ENCODE results near the gene UNC119.

Gene UNC119

DNA sequence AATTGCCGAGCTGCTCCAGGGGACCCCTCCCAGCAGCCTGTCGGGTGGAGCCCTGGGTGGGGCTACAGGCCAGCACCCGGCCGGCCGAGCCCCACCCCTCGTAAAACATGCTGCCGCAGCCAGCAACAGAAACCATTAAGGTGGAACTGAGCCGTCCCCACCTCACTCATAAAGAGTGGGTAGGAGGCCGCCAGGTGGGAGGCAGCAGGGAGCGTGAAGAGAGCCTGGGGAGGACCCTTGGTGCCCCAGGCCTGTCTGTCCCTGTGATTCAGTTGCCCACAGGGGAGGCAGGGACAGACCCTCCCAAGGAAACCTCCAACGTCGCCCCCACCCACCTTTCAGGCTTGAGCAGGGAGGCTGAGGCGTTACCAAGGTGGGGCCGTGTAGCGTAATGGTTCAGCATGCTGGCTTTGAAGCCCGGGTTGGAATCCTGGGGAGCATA lies 37.8 kb downstream of the UNC119 start:
- H3K9me3 Mint-ChIP-seq = peaks cover 7% of the 10 kb centered on the region
- H3K27me3 Mint-ChIP-seq = peaks cover 56% of the 10 kb centered on the region
- H3K4me3 Mint-ChIP-seq = no peak overlapping the region
- no peaks in the 10 kb centered on the region for H3K36me3 Mint-ChIP-seq
- CTCF ChIA-PET = no interaction called here
- DNase-seq = no peak
- no peak overlapping the region for H3K27ac Mint-ChIP-seq
- no peaks in the 10 kb centered on the region for H3K4me1 Mint-ChIP-seq

DNA sequence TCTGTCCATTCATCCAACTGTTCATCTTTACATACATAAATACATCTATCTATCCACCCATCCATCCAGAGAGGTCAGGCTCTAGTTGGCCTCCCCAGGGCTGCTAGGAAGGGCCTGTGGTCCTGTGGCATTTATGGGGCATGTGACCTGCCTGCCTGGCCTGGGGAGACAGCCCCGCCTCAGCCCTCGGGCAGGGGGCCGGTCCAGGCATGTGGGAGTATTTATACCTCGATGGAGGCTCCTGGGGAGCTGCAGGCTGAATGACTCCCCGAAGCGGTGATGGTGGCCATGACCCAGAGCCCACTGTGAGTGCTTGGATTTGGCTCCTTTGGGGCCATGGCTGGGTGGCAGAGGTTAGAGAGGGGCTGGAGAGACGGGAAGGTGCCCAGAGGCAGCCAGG lies 38.9 kb downstream of the UNC119 start:
- no peak for DNase-seq
- Mint-ChIP-seq H3K36me3 (no peaks in the 10 kb centered on the region), H3K27ac (no peak overlapping the region), H3K4me1 (no peaks in the 10 kb centered on the region), H3K9me3 (peaks cover 7% of the 10 kb centered on the region), H3K4me3 (no peak overlapping the region), H3K27me3 (peaks cover 56% of the 10 kb centered on the region)
- CTCF ChIA-PET = interaction anchor here (1.0 kb wide), 1 partner anchor 11 kb away, joined by 3 read pairs; no protein-coding TSS in a partner anchor

DNA sequence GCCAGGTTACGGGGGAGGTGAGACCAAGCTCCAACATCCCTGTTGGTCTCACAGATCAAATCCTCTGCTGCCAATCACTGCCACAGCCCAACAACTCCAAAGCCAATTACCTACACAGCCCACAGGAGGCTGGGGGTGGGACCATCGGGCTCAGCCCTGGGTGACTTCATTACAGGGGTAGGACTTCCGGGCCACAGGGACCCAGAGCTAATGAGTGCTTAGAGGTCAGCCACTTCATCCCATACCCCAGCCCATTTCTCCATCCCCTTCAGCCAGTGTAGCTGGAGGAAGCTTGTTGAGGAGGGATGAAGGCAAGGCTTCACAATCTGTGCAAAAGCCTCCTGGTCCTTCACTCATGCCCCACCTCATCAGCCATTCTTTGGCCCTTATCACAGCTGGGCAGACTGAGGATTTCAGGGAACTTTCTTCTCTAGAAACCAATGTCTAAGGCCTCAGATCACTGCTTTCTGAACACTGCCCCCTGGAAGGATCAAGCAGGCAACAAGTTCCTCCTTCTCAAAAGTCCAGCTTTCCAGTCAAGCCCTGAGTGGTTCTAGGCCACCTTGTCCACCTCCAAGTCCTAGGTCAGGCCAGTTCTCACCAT lies 40.5 kb downstream of the UNC119 start:
- Mint-ChIP-seq H3K9me3 (peaks cover 7% of the 10 kb centered on the region), H3K27ac (no peak overlapping the region), H3K27me3 (peaks cover 56% of the 10 kb centered on the region), H3K4me1 (no peaks in the 10 kb centered on the region), H3K36me3 (no peaks in the 10 kb centered on the region), H3K4me3 (no peak overlapping the region)
- CTCF ChIA-PET = interaction anchor here (0.8 kb wide), 1 partner anchor 28 kb away, joined by 3 read pairs; no protein-coding TSS in a partner anchor
- DNase-seq = no peak

DNA sequence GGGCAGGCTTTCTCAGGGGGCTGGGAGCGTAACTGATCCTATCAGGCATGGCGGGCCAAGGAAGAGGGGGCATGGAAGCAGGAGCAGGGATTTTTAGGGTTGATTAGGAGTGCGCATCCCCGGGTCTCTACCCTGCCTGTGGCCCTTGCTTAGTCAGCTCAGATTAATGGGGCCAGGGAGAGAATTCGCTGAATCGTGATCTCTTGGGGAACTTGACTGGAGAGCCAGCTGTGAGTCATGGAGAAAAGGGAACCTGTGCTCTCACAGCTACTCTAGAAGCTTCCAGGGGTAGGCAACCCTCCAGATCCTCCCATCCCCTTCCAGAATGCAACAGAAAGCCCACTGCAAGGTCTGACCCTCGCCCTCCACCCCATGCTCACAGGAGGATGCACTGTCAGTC lies 42.6 kb downstream of the UNC119 start:
- CTCF ChIA-PET = no interaction called here
- H3K27me3 Mint-ChIP-seq = peaks cover 59% of the 10 kb centered on the region
- H3K36me3 Mint-ChIP-seq = no peaks in the 10 kb centered on the region
- no peak for DNase-seq
- no peak overlapping the region for H3K4me3 Mint-ChIP-seq
- H3K9me3 Mint-ChIP-seq = no peaks in the 10 kb centered on the region
- H3K27ac Mint-ChIP-seq = no peak overlapping the region
- H3K4me1 Mint-ChIP-seq = no peaks in the 10 kb centered on the region

DNA sequence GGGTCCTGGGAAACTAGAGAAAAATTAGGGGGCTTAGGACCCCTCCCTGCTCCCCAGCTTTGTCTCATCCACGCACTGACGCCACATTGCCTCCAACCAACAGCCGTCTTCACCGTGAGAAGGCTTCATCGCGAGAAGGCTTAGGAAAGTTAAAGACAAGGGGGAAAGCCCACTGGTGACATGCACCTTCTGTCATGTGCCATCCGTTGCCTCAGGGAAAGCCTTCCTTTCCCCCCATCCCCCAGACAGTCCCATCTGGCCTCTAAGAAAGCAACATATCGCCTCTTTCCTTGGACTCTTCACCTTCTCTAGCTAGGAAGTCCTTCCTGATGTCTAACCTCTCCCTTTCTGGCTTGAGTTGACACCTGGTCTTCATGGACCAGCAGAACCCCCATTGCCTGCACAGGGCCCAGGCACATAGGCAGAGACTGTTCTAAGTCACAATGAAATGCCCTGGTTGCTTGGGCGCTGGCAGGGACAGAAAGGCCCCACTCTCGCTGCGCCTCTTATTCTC lies 44.2 kb downstream of the UNC119 start:
- H3K4me3 Mint-ChIP-seq = no peak overlapping the region
- H3K27me3 Mint-ChIP-seq = peaks cover 58% of the 10 kb centered on the region
- H3K27ac Mint-ChIP-seq = no peak overlapping the region
- no peaks in the 10 kb centered on the region for H3K4me1 Mint-ChIP-seq
- CTCF ChIA-PET = no interaction called here
- no peaks in the 10 kb centered on the region for H3K9me3 Mint-ChIP-seq
- H3K36me3 Mint-ChIP-seq = no peaks in the 10 kb centered on the region
- DNase-seq = no peak

DNA sequence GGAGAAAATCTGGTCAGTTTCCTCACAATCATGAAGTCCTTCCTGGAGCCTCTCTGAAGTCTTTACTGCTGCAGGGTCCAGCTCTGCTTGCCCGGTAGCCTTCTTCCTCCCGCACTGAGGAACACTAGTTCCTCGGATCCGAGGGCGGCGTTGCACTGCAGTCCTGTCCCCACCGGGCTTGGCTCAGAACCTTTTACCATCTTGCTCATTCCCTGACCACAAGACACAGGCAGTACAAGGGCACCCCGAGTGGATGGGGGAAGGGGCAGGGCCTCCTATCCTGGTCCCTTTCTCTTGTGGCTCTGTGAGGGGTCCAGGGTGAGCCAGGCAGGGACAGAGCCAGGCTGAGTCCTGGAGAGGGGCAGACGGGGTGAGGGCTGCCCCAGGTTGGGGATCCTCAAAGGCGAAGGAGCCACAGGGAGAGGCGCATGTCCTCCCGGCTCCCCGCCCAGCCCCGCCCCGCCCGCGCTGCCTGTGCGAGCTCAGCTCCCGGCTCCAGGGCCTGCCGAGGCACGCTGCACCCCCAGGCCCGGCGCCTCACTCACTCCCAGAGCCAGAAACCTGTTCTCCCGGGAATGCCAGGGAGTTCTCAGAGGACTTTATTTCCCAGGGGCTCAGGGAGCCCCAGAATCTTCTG lies 44.7 kb downstream of the UNC119 start:
- H3K4me3 Mint-ChIP-seq = no peak overlapping the region
- H3K36me3 Mint-ChIP-seq = no peaks in the 10 kb centered on the region
- no peaks in the 10 kb centered on the region for H3K9me3 Mint-ChIP-seq
- DNase-seq = no peak
- CTCF ChIA-PET = no interaction called here
- H3K27ac Mint-ChIP-seq = no peak overlapping the region
- H3K4me1 Mint-ChIP-seq = no peaks in the 10 kb centered on the region
- peaks cover 59% of the 10 kb centered on the region for H3K27me3 Mint-ChIP-seq

DNA sequence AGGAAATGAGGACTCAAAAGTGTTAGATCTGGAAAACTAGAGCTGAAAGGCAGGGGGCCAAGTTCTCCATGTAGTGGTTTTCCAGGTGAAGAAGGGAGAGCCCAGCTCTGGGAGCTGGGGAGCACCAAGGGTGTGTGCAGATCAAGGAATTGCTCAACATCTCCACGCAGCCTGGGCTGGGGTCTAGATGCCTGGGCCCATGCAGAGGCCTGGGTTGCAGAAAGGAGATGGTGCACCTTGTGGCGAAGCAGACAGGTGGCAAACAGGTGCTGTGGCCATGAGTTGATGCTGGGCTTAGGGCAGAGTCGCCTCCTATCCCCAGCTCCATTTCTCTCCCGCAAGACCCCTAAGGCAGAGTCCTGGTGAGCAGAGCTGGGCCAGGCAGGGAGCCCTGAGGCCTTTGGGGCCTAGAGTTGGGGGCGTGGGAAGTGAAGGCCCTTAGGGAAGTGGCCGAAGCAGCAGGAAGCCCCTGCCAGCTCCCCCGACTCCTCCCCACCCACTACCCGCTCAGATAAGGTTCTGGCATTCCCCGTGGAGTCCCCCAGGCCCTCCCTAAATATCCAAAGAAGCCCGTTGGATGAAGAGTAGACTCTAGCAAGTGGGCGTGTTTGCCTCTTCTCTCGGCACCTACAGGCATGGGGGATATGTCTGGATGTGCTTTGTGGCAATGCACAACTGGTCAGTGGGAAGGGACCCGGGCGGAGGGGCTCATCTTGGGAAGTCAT lies 45.5 kb downstream of the UNC119 start:
- H3K27ac Mint-ChIP-seq = no peak overlapping the region
- no peaks in the 10 kb centered on the region for H3K36me3 Mint-ChIP-seq
- no peaks in the 10 kb centered on the region for H3K9me3 Mint-ChIP-seq
- CTCF ChIA-PET = interaction anchor here (1.4 kb wide), 1 partner anchor 42 kb away, joined by 7 read pairs; no protein-coding TSS in a partner anchor
- DNase-seq = no peak
- no peaks in the 10 kb centered on the region for H3K4me1 Mint-ChIP-seq
- peaks cover 51% of the 10 kb centered on the region for H3K27me3 Mint-ChIP-seq
- no peak overlapping the region for H3K4me3 Mint-ChIP-seq

DNA sequence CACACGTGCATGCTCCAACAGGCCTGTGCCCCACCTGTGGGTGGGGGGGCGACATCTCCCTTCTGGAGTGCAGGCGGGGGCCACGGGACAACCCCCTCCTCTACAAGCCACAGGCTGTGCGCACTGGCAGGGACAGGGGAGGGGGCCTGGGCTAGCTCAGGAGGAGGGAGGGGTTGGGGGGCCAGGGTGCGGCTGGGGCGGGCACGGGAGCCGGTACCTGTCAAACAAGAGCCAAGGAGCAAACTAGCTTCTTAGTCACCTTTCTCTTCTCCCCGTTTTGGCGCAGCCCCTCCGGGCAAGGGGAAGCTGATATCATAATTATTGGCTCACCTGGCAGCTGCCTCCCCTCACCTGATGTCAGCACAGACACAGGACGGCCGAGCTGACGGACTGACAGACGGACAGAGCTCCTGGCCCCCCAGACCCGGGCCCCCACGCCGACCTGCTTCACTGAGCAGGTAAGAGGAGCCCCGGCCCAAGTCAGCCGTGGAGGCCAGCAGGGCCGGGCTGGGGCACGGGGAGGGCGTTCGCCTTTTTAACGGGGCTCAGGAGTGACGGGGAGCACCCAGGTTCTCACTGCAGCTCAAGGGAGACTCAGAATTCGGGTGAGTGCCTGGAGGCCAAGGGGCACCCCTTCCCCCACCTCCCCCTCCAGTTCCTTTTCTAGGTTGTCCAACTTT lies 46.3 kb downstream of the UNC119 start, which contains the start of gene FOXN1:
TSS of gene FOXN1 (plus strand) at position 363 of the 680 bp plus-strand sequence. CDS start 17,622 bp downstream, outside the sequence.
- no peak within 1 kb of the TSS for H3K27ac Mint-ChIP-seq
- H3K9me3 Mint-ChIP-seq = no peaks in the 10 kb centered on the region
- peaks cover 57% of the 10 kb centered on the region for H3K27me3 Mint-ChIP-seq
- no peaks in the 10 kb centered on the region for H3K36me3 Mint-ChIP-seq
- H3K4me1 Mint-ChIP-seq = no peaks in the 10 kb centered on the region
- DNase-seq = no peak
- no peak within 1 kb of the TSS for H3K4me3 Mint-ChIP-seq
- CTCF ChIA-PET = interaction anchor here (1.4 kb wide), 1 partner anchor 42 kb away, joined by 7 read pairs; no protein-coding TSS in a partner anchor

DNA sequence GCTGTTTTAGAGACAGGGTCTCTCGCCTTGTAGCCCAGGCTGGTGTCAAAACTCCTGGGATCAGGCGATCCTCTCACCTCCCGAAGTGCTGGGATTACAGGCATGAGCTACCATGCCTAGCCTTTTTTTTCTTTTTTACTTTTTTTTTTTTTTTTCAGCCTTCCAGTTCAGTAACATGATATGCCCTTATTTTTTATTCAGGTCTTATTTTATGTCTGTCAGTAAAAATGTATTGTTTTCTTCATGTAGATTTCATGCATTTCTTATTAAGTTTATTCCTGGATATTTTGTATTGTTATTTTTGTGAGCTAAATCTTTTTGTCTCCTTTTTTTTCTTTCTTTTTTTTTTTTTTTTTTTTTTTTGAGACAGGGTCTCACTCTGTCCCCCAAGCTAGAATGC lies 49.0 kb downstream of the UNC119 start:
- H3K4me1 Mint-ChIP-seq = no peaks in the 10 kb centered on the region
- CTCF ChIA-PET = interaction anchor here (0.6 kb wide), 1 partner anchor 40 kb away, joined by 4 read pairs; no protein-coding TSS in a partner anchor

DNA sequence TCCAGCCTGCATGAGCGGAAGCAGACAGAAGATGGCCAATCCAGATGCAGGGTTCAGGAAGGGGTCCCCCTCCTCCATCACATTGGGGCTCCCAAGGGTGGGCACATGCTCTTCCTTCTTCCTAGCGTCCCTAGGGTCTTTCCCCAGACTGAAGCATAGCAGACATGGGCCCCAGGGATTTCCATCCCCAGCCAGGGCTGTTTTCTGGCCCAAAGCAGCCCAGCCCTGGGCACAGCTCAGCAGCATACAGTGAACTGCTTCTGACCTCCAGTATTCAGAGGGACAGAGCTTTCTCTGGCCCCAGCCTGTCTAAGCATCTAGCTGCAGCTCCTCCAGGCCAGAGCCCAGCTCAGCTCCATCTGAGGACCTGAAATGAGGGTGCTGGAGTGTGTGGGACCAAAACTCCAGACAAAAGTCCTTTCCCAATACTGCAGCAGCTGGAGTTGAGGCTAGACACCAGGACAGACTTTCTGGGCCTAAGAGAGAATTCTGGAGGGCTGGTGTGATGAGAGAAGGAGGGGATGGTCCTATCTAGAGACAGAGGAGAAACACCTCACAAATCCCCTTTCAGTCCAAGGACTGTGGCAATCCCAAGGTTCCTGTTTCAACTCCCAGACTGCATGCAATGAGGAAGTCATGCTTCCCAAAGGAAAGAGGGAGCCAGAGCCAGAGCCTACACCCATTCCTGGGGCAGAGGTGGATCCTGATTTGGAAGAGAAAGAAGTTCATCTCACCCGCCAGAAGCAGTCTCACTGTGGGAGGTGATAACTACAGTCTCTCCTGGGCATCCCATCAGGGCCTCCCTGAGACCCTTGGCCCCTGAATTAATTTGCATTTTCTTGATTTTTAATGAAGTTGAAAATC lies 50.8 kb downstream of the UNC119 start:
- no peak overlapping the region for H3K27ac Mint-ChIP-seq
- no peaks in the 10 kb centered on the region for H3K9me3 Mint-ChIP-seq
- CTCF ChIA-PET = interaction anchor here (0.9 to 1.1 kb wide), 2 partner anchors 11 to 19 kb away, joined by 3 read pairs; no protein-coding TSS in a partner anchor
- no peaks in the 10 kb centered on the region for H3K36me3 Mint-ChIP-seq
- peaks cover 30% of the 10 kb centered on the region for H3K27me3 Mint-ChIP-seq
- H3K4me3 Mint-ChIP-seq = no peak overlapping the region
- no peaks in the 10 kb centered on the region for H3K4me1 Mint-ChIP-seq
- DNase-seq = no peak

More for the DNA sequence above, 49.0 kb downstream of the UNC119 start:
- H3K27ac Mint-ChIP-seq = no peak overlapping the region
- DNase-seq = no peak
- H3K9me3 Mint-ChIP-seq = no peaks in the 10 kb centered on the region
- H3K36me3 Mint-ChIP-seq = no peaks in the 10 kb centered on the region
- H3K4me3 Mint-ChIP-seq = no peak overlapping the region
- H3K27me3 Mint-ChIP-seq = peaks cover 41% of the 10 kb centered on the region

DNA sequence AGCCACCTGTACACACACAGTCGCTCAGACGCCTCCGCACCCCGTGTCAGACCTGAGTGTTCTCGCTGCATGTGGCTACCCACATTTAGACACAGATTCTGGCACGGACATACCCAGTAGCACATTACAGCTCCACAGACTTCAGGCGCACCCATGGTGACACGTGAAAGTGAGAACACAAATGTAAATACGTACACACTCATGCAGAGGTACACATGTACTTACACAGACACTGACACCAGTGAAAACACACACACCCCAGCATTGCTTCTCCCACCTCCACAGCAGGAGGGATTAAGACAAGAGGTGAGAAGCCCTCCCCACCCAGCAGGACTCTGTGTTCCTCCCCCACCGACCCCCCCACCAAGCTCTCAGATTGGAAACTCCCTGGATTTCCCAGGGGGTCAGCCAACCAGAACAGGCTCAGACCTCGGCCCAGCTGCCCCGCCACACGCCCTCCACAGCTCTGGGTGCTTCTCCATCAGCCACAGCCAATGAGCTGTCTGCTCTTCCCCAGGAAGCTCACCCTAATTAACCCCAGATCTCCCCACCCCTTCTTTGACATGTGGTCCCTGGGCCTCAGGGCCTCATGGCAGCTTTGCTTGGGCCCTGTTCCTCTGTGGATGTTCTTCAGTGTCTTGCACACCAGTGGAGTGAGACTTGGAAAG lies 51.6 kb downstream of the UNC119 start:
- Mint-ChIP-seq H3K9me3 (no peaks in the 10 kb centered on the region), H3K27me3 (peaks cover 30% of the 10 kb centered on the region), H3K36me3 (no peaks in the 10 kb centered on the region), H3K4me1 (no peaks in the 10 kb centered on the region), H3K27ac (no peak overlapping the region), H3K4me3 (no peak overlapping the region)
- CTCF ChIA-PET = no interaction called here
- no peak for DNase-seq

DNA sequence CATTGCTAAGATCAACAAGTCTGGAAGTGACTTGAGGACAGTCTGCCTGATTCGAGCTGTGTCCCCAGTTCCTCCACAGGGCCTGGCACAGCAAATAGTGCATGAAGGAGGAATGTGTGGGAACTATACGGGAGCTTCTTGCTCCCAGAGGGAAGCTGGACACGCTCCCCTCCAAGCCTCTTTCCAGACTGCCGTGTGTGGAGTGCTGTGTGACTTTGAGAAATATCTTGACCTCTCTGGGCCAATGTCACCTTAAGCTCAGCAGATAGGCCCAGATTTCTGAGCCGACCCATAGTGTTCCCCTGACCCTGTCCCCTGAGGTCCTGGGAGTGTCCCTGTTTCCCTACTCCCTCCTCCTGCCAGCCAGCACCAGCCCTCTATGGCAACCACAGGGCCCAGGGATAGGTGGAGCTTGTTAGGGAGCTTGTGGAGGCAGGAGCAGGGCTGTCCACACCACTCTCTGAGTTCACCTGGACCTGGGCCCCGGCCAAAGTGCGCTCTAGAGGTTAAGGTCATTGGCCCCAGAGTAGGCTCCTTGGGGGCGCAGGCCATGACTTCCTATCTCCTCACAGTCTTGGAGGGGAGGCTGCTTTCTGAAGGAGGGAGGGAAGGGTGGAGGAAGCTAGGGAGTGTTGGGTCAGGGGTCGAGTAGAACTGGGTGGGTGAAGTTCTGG lies 52.6 kb downstream of the UNC119 start:
- peaks cover 21% of the 10 kb centered on the region for H3K27me3 Mint-ChIP-seq
- DNase-seq = no peak
- H3K27ac Mint-ChIP-seq = no peak overlapping the region
- H3K4me1 Mint-ChIP-seq = no peaks in the 10 kb centered on the region
- CTCF ChIA-PET = no interaction called here
- no peaks in the 10 kb centered on the region for H3K36me3 Mint-ChIP-seq
- H3K9me3 Mint-ChIP-seq = no peaks in the 10 kb centered on the region
- H3K4me3 Mint-ChIP-seq = no peak overlapping the region

DNA sequence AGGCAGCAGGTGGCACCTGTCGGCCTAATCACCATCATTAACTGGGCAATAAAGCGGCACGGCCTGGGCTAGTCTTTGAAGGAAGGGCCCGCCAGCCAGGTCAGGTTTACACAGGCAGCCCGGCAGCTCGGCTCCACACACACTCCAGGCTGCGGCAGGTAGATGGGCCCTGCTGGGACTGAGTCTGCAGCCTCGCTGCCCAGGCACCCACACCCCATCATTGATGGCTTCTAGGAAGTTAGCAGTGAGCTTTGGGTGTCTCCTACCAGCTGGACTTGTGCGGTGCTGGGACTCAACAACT lies 53.1 kb downstream of the UNC119 start:
- Mint-ChIP-seq H3K27ac (no peak overlapping the region), H3K9me3 (no peaks in the 10 kb centered on the region), H3K36me3 (no peaks in the 10 kb centered on the region), H3K4me1 (no peaks in the 10 kb centered on the region), H3K27me3 (peaks cover 24% of the 10 kb centered on the region), H3K4me3 (no peak overlapping the region)
- DNase-seq = no peak
- CTCF ChIA-PET = no interaction called here

Measured in activated naive CD4-positive, alpha-beta T cell treated with anti-CD3 and anti-CD28 coated beads, Interleukin-2, amount 10 ng/mL, durations not matched to agents 7 days and 5 days (primary cell).